ENCODE results near the gene SOX15. TPM values are rescaled to one million over a fixed set of nuclear protein-coding genes. Genes with fewer than 3 reads are reported as not detected.
A peak's percentile ranks its signal among the peaks of the same experiment; 100 is the strongest.

The SOX15 gene
- total and polyA plus RNA-seq, 4 donors, result 0.68 to 1.1 (median 0.86) TPM; not detected in 1

- H3K27ac ChIP-seq (ENCODE audit: low read depth in 1 of 2, low read length in 1 of 2), result peak overlapping the region; percentile 14 to 41
Observed at GRCh38 chr17:7586673-7587419, 3.0 kb downstream of the SOX15 start.

GRCh38 chr17:7583253-7584109 is 6.4 kb downstream of the SOX15 start, which contains the start of gene MPDU1:
Gene MPDU1 (plus strand): TSS chr17:7583852. CDS start chr17:7583863, 11 bp downstream.
- H3K4me3 ChIP-seq, result peak within 1 kb of the TSS; percentile 48
- 14 to 19% methylated on average over 69 of the region's 69 CpGs for WGBS, 2 donors
- no peaks in the 10 kb centered on the region for H3K27me3 ChIP-seq (ENCODE audit: control insufficient read depth in 3 of 3, insufficient read depth in 3 of 3, low read length in 2 of 3)
- H3K4me1 ChIP-seq (ENCODE audit: control insufficient read depth in 5 of 5, insufficient read depth in 5 of 5, low read length in 5 of 5), result peaks cover 10 to 35% (median 17%) of the 10 kb centered on the region in 5 donors
- peak within 1 kb of the TSS; percentile 92 to 99 for H3K9ac ChIP-seq (ENCODE audit: insufficient read depth in 1 of 2, low read length in 2 of 2)
- peaks cover 5 to 27% (median 18%) of the 10 kb centered on the region in 4 donors for H3K36me3 ChIP-seq (ENCODE audit: control insufficient read depth in 4 of 4, insufficient read depth in 4 of 4, low read length in 4 of 4)
- peak; percentile 99 to 100 (median 99) for DNase-seq
- H3K27ac ChIP-seq (ENCODE audit: low read depth in 1 of 2, low read length in 1 of 2), result peak within 1 kb of the TSS; percentile 89
- H3K9me3 ChIP-seq (ENCODE audit: control insufficient read depth in 4 of 4, insufficient read depth in 3 of 4, low read length in 3 of 4), result no peaks in the 10 kb centered on the region
- peak; percentile 74 for ATAC-seq (ENCODE audit: insufficient read depth, low FRiP score)
- TF ChIP-seq CTCF (IDR thresholded peaks at IDR 0.05; ENCODE audit: control extremely low read depth, extremely low read depth), result no peak

More at GRCh38 chr17:7586673-7587419, 3.0 kb downstream of the SOX15 start:
- DNase-seq, result peak in 1 of 3 donors; percentile 22
- Histone ChIP-seq H3K36me3 (ENCODE audit: control insufficient read depth in 4 of 4, insufficient read depth in 4 of 4, low read length in 4 of 4) (peaks cover 4 to 30% (median 14%) of the 10 kb centered on the region in 4 donors), H3K27me3 (ENCODE audit: control insufficient read depth in 3 of 3, insufficient read depth in 3 of 3, low read length in 2 of 3) (no peaks in the 10 kb centered on the region), H3K9ac (ENCODE audit: insufficient read depth in 1 of 2, low read length in 2 of 2) (no peak overlapping the region), H3K9me3 (ENCODE audit: control insufficient read depth in 4 of 4, insufficient read depth in 3 of 4, low read length in 3 of 4) (no peaks in the 10 kb centered on the region), H3K4me3 (no peak overlapping the region), H3K4me1 (ENCODE audit: control insufficient read depth in 5 of 5, insufficient read depth in 5 of 5, low read length in 5 of 5) (peaks cover 7 to 34% (median 20%) of the 10 kb centered on the region in 5 donors)
- no peak for ATAC-seq (ENCODE audit: insufficient read depth, low FRiP score)
- TF ChIP-seq CTCF (IDR thresholded peaks at IDR 0.05; ENCODE audit: control extremely low read depth, extremely low read depth), result no peak
- 77 to 79% methylated on average over 9 of the region's 9 CpGs for whole genome bisulfite sequencing, 2 donors

- Histone ChIP-seq H3K4me1 (ENCODE audit: control insufficient read depth in 5 of 5, insufficient read depth in 5 of 5, low read length in 5 of 5) (peaks cover 10 to 35% (median 17%) of the 10 kb centered on the region in 5 donors), H3K4me3 (peak overlapping the region; percentile 42), H3K9me3 (ENCODE audit: control insufficient read depth in 4 of 4, insufficient read depth in 3 of 4, low read length in 3 of 4) (no peaks in the 10 kb centered on the region), H3K27ac (ENCODE audit: low read depth in 1 of 2, low read length in 1 of 2) (peak overlapping the region; percentile 89), H3K9ac (ENCODE audit: insufficient read depth in 1 of 2, low read length in 2 of 2) (peak overlapping the region in 1 of 2 donors; percentile 37), H3K36me3 (ENCODE audit: control insufficient read depth in 4 of 4, insufficient read depth in 4 of 4, low read length in 4 of 4) (peaks cover 11 to 28% (median 21%) of the 10 kb centered on the region in 4 donors), H3K27me3 (ENCODE audit: control insufficient read depth in 3 of 3, insufficient read depth in 3 of 3, low read length in 2 of 3) (no peaks in the 10 kb centered on the region)
- 82 to 87% methylated on average over 36 of the region's 36 CpGs for WGBS, 2 donors
- no peak for ATAC-seq (ENCODE audit: insufficient read depth, low FRiP score)
- no peak for TF ChIP-seq CTCF (IDR thresholded peaks at IDR 0.05; ENCODE audit: control extremely low read depth, extremely low read depth)
- peak in 1 of 3 donors; percentile 8 for DNase-seq
Observed at GRCh38 chr17:7582396-7583252, 7.3 kb downstream of the SOX15 start.

Measured in lung (tissue), 12 donors.